K562 (cell line): ENCODE data around the gene DYNC1I1. TPM values are rescaled to one million over a fixed set of nuclear protein-coding genes. Genes with fewer than 3 reads are reported as not detected.

Experiments
- ATAC-seq: fragments of 200-7000 bp; cut with Tn5 transposase; 3 replicates; pipeline ENCODE4 v1.9.1; 2020; ENCODE audit warnings: moderate library complexity
- BruUV-seq: library from RNA; stranded (reverse); fragments of 400-500 nt; replicated peaks from 2 replicates; lab custom pipeline; 2021; lab: Mats Ljungman, UMichigan
- CTCF ChIA-PET: fragments of 300-600 bp; formaldehyde crosslinking; extraction: SDS; loops from one replicate; lab custom pipeline; 2021; ENCODE audit warnings: low intra/inter-chr PET ratio; lab: Yijun Ruan, JAX
- POLR2A ChIA-PET: fragments of 300-600, 350-650 bp; sonication (Branson Sonifier 250); formaldehyde crosslinking; extraction: SDS; loops from one replicate; lab custom pipeline; 2021; ENCODE audit warnings: antibody characterized with exemption, inconsistent platforms; lab: Yijun Ruan, JAX
- DNase-seq, 4 experiments: peaks; one replicate each; pipeline versions ENCODE4 v3.0.0 to v3.0.0-alpha.2; 2011 to 2018; ENCODE audit warnings: low spot score in 3 of 4, mixed read lengths in 3 of 4; ENCODE audit errors: extremely low read depth in 1 of 4
- FAIRE-seq: peaks from 2 replicates; lab custom pipeline; 2011; peaks lifted over from hg19 to GRCh38; lab: Jason Lieb, UNC
- H2AFZ ChIP-seq: 2 replicates; pipeline ENCODE4 v1.6.0; 2011; ENCODE audit warnings: low read depth, low read length, control low read depth, inconsistent platforms
- H3K27ac ChIP-seq: fragments of 200-600 bp; 3 replicates; pipeline ENCODE4 v1.8.0; 2011; ENCODE audit warnings: low read depth, mild to moderate bottlenecking, control low read depth, inconsistent platforms, low read length, moderate library complexity, mixed read lengths; ENCODE audit errors: extremely low read depth
- H3K27me3 ChIP-seq, 2 experiments: fragments of 300-600 bp in 1 of 2; 2 replicates in 1 of 2; 3 replicates in 1 of 2; pipeline versions ENCODE4 v1.6.0 to v1.8.0; 2011; ENCODE audit warnings: inconsistent platforms in 2 of 2, low read length in 2 of 2, mild to moderate bottlenecking in 1 of 2, mixed read lengths in 1 of 2, moderate library complexity in 1 of 2; ENCODE audit not compliant: control insufficient read depth in 2 of 2, insufficient read depth in 2 of 2
- H3K36me3 ChIP-seq: fragments of 300-600 bp; 3 replicates; pipeline ENCODE4 v1.8.0; 2011; ENCODE audit warnings: mild to moderate bottlenecking, low read length, inconsistent platforms; ENCODE audit not compliant: control insufficient read depth, insufficient read depth
- H3K4me1 ChIP-seq, 2 experiments: fragments of 200-600 bp in 1 of 2; replicated peaks in 1 of 2; 2 replicates in 1 of 2; 3 replicates in 1 of 2; pipeline versions ENCODE4 v1.5.1 to v1.8.0; 2011; ENCODE audit warnings: inconsistent platforms in 2 of 2, low read length in 2 of 2, mild to moderate bottlenecking in 1 of 2, mixed read lengths in 1 of 2, moderate library complexity in 1 of 2; ENCODE audit not compliant: control insufficient read depth in 2 of 2, insufficient read depth in 2 of 2
- H3K4me2 ChIP-seq: 2 replicates; pipeline ENCODE4 v1.6.1; 2011; ENCODE audit warnings: low read length, control low read depth, inconsistent platforms, mixed read lengths; ENCODE audit not compliant: insufficient read depth
- H3K4me3 ChIP-seq: fragments of 200-600 bp; sonication (generic), shearing (Covaris generic); 2 replicates; pipeline ENCODE4 v1.5.1; 2016; ENCODE audit warnings: control low read depth, inconsistent platforms
- H3K79me2 ChIP-seq: fragments of 200-600 bp; 3 replicates; pipeline ENCODE4 v1.8.0; 2011; ENCODE audit warnings: low read length, inconsistent platforms; ENCODE audit not compliant: control insufficient read depth, insufficient read depth
- H3K9ac ChIP-seq, 2 experiments: 2 replicates each; pipeline versions ENCODE4 v1.6.0 to v1.6.1; 2011; ENCODE audit warnings: low read depth in 2 of 2, low read length in 2 of 2, control low read depth in 1 of 2, inconsistent platforms in 1 of 2, mild to moderate bottlenecking in 1 of 2, mixed read lengths in 1 of 2; ENCODE audit not compliant: insufficient read depth in 1 of 2
- H3K9me1 ChIP-seq: one replicate; pipeline ENCODE4 v1.6.0; 2011; ENCODE audit warnings: inconsistent platforms, mild to moderate bottlenecking, low read length, moderate library complexity; ENCODE audit not compliant: control insufficient read depth, insufficient read depth
- H3K9me3 ChIP-seq: replicated peaks from 2 replicates; pipeline ENCODE4 v1.5.1; 2011; ENCODE audit warnings: low read depth, low read length, inconsistent platforms; ENCODE audit not compliant: control insufficient read depth, insufficient read depth
- H4K20me1 ChIP-seq: replicated peaks from 2 replicates; pipeline ENCODE4 v1.6.1; 2011; ENCODE audit warnings: low read length, inconsistent platforms, mixed read lengths; ENCODE audit not compliant: control insufficient read depth, insufficient read depth
- CBX2 ChIP-seq: fragments of 200-600 bp; sonication (generic); IDR thresholded peaks from one replicate; pipeline ENCODE4 v1.6.1; 2012; ENCODE audit warnings: mild to moderate bottlenecking, low read length, inconsistent platforms; ENCODE audit not compliant: insufficient read depth, poor library complexity, severe bottlenecking
- DDX20 ChIP-seq: fragments of 450-650 bp; IDR thresholded peaks from 2 replicates; pipeline ENCODE4 v1.6.1; 2016; ENCODE audit warnings: missing genetic modification characterization, low read depth, mild to moderate bottlenecking, missing compliant biosample characterization, moderate library complexity
- EWSR1 ChIP-seq: fragments of 450-650 bp; IDR thresholded peaks from 2 replicates; pipeline ENCODE4 v1.6.1; 2018; ENCODE audit warnings: borderline replicate concordance, mild to moderate bottlenecking, low read depth, moderate library complexity; ENCODE audit not compliant: partially characterized antibody
- FIP1L1 ChIP-seq: fragments of 200-400 bp; formaldehyde crosslinking; IDR thresholded peaks from 2 replicates; pipeline ENCODE4 v1.6.1; 2018; ENCODE audit warnings: mild to moderate bottlenecking, low read depth, low read length; ENCODE audit not compliant: poor library complexity, severe bottlenecking
- HMG20B ChIP-seq: fragments of 250-450 bp; sonication (Bioruptor Pico); IDR thresholded peaks from 2 replicates; pipeline ENCODE4 v1.5.0; 2021; ENCODE audit warnings: mild to moderate bottlenecking
- PCBP2 ChIP-seq: fragments of 200-400 bp; formaldehyde crosslinking; IDR thresholded peaks from 2 replicates; pipeline ENCODE4 v1.6.1; 2018; ENCODE audit warnings: low read length, low read depth, mild to moderate bottlenecking, moderate library complexity; ENCODE audit not compliant: poor library complexity, severe bottlenecking
- PTTG1 ChIP-seq: fragments of 450-650 bp; IDR thresholded peaks from 2 replicates; pipeline ENCODE4 v1.6.1; 2016; ENCODE audit warnings: low read depth, mild to moderate bottlenecking, missing genetic modification characterization, missing compliant biosample characterization
- RFX5 ChIP-seq: IDR thresholded peaks from 2 replicates; pipeline ENCODE4 v1.6.1; 2011; ENCODE audit warnings: low read depth, mild to moderate bottlenecking, improper control_type of control experiment, low read length
- ZNF224 ChIP-seq: sonication (generic); formaldehyde crosslinking; IDR thresholded peaks from 2 replicates; pipeline ENCODE4 v1.8.0; 2022; ENCODE audit warnings: mild to moderate bottlenecking, missing genetic modification reagents
- ZNF668 ChIP-seq: fragments of 250-450 bp; sonication (Bioruptor Pico); IDR thresholded peaks from 2 replicates; pipeline ENCODE4 v1.8.0; 2022; ENCODE audit warnings: mild to moderate bottlenecking, inconsistent platforms
- ZNF695 ChIP-seq: fragments of 450-650 bp; formaldehyde crosslinking; IDR thresholded peaks from 2 replicates; pipeline ENCODE4 v1.4.0; 2020; ENCODE audit warnings: mild to moderate bottlenecking, moderate library complexity
- WGBS: fragments of 100-300 bp; shearing (Covaris generic); methylation state at CpG from one replicate; pipeline ENCODE4 v1.1.6; 2016; ENCODE audit warnings: low coverage, mixed read lengths; ENCODE audit not compliant: insufficient coverage; ENCODE audit errors: missing lambda C conversion rate; 5-methylcytosine and 5-hydroxymethylcytosine counted together
- in situ Hi-C: fragments of 300-500 bp; cut with MboI; formaldehyde crosslinking; loops from 4 replicates; pipeline ENCODE4 v1.15.0; 2018; ENCODE audit warnings: inconsistent platforms, mixed read lengths
- intact Hi-C: fragments of 100-400 bp; cut with micrococcal nuclease; formaldehyde crosslinking; loops from 2 replicates; pipeline ENCODE4 v1.14.2; 2022
- polyA plus RNA-seq, 8 experiments: library from polyadenylated mRNA; depleted of rRNA in 4 of 8; stranded (reverse) in 5 of 8; unstranded in 3 of 8; fragments of >200 nt; fragmentation: Nextera tagmentation in 2 of 8; fragmentation: Illumina TruSeq in 1 of 8; extraction: Ambion mirVana in 2 of 8; extraction: Trizol in 1 of 8; gene quantifications; 2 replicates each; pipeline versions ENCODE4 v1.2.1 to v1.2.3, GENCODE V29; 2011 to 2014; ENCODE audit warnings: inconsistent platforms in 1 of 8, missing spikeins in 1 of 8
- total RNA-seq, 7 experiments: library from RNA; depleted of rRNA in 6 of 7; stranded (reverse); fragments of >200 nt in 6 of 7; fragmentation: Illumina TruSeq in 2 of 7; extraction: Trizol in 2 of 7; gene quantifications; 2 replicates each; pipeline versions ENCODE4 v1.2.1 to v1.2.3, GENCODE V29; 2011 to 2021; ENCODE audit warnings: low replicate concordance in 1 of 7

Gene DYNC1I1
- total and polyA plus RNA-seq, 9 of the 15 experiments (the other 6 are each of a cell fraction or from before 2014, with no cell fraction given), result 0.22 to 1.5 (median 0.44) TPM

- Histone ChIP-seq H3K79me2 (no peaks in the 10 kb centered on the region), H2AFZ (no peak overlapping the region), H3K4me3 (no peak overlapping the region), H4K20me1 (no peaks in the 10 kb centered on the region), H3K4me2 (no peak overlapping the region), H3K9ac (no peak overlapping the region), H3K9me3 (no peaks in the 10 kb centered on the region), H3K4me1 (no peaks in the 10 kb centered on the region), H3K27ac (no peak overlapping the region), H3K9me1 (no peaks in the 10 kb centered on the region), H3K27me3 (no peaks in the 10 kb centered on the region), H3K36me3 (no peaks in the 10 kb centered on the region)
- intact Hi-C loops, result no loop called here
- ATAC-seq (no peak), DNase-seq (no peak), FAIRE-seq (no peak)
- ChIA-PET POLR2A (interaction anchor here (0.6 kb wide), 1 partner anchor 1318 kb away, joined by 3 read pairs; no protein-coding TSS in a partner anchor), CTCF (no interaction called here)
- in situ Hi-C loops, result no loop called here
- BruUV-seq, result no TSS peak
- WGBS, result 0% methylated on average over 5 of the region's 5 CpGs
- no peak for TF ChIP-seq PCBP2
- no peak for TF ChIP-seq PTTG1
- no peak for TF ChIP-seq RFX5
Observed at GRCh38 chr7:95811846-95812445, 39.6 kb downstream of the DYNC1I1 start.

- H3K9me1 ChIP-seq, result no peaks in the 10 kb centered on the region
- no peaks in the 10 kb centered on the region for H3K27me3 ChIP-seq
- no peaks in the 10 kb centered on the region for H3K36me3 ChIP-seq
- ChIA-PET CTCF (no interaction called here), POLR2A (no interaction called here)
- no peak overlapping the region for H3K4me2 ChIP-seq
- H3K9ac ChIP-seq, result no peak overlapping the region
- FAIRE-seq, result no peak
- DNase-seq, result no peak
- no peaks in the 10 kb centered on the region for H4K20me1 ChIP-seq
- ATAC-seq, result no peak
- no peak overlapping the region for H3K4me3 ChIP-seq
- 0% methylated on average over 3 of the region's 3 CpGs for WGBS
- no peaks in the 10 kb centered on the region for H3K4me1 ChIP-seq
- BruUV-seq, result no TSS peak
- H3K9me3 ChIP-seq, result no peaks in the 10 kb centered on the region
- H3K27ac ChIP-seq, result no peak overlapping the region
- H3K79me2 ChIP-seq, result no peaks in the 10 kb centered on the region
- intact Hi-C loops, result no loop called here
- no peak for TF ChIP-seq ZNF224
- TF ChIP-seq DDX20, result no peak
- TF ChIP-seq ZNF668 (CRISPR knock-in tag), result no peak
- TF ChIP-seq HMG20B (CRISPR knock-in tag), result no peak
- TF ChIP-seq EWSR1, result no peak
- TF ChIP-seq FIP1L1, result no peak
- TF ChIP-seq ZNF695 (CRISPR knock-in tag), result no peak
- TF ChIP-seq CBX2, result no peak
- TF ChIP-seq, all 486 proteins: peak for 0
- in situ Hi-C loops, result no loop called here
- no peak overlapping the region for H2AFZ ChIP-seq
Observed at GRCh38 chr7:95814721-95815120, 42.4 kb downstream of the DYNC1I1 start.
